WI38 (cell line): ENCODE measurements around the gene ELMO1.

Experiments used
- H3K4me3 ChIP-seq: 2 replicates; pipeline ENCODE4 v1.5.1; 2011; ENCODE audit warnings: low read depth, mild to moderate bottlenecking, control low read depth, low read length
- CTCF ChIP-seq: IDR thresholded peaks from 2 replicates; pipeline ENCODE4 v1.5.1; 2012; ENCODE audit warnings: low read depth, mild to moderate bottlenecking, control low read depth, low read length

Gene ELMO1

DNA sequence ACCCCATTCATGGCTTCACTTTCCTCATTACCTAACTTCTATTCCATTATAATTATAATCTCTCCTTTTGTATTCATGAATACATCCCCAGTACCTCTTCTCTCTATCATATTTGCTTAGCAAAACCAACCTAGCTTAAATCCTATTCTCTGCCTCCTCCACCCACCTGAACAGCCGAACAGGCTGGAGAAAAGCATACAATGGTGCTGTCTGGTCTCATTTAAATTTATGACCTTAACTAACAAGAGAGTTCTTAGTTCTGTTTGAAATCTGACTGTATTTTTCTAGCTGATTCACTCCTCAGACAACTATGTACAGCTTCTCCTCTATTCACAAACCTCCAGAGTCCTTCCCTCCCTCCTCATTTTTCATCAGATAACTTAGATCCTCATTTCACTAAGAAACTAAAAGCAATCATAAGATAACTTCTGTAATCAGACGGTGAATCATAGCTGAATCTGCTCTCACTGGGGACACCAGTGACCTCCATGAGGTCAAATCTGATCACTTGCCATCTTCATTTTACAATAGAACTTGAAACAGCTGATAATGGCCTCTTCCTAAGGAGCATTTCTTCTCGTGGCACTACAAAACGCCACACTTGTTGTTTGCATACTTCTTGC lies 490.4 kb downstream of the ELMO1 start:
- H3K4me3 ChIP-seq = no peak overlapping the region
- TF ChIP-seq CTCF = no peak

DNA sequence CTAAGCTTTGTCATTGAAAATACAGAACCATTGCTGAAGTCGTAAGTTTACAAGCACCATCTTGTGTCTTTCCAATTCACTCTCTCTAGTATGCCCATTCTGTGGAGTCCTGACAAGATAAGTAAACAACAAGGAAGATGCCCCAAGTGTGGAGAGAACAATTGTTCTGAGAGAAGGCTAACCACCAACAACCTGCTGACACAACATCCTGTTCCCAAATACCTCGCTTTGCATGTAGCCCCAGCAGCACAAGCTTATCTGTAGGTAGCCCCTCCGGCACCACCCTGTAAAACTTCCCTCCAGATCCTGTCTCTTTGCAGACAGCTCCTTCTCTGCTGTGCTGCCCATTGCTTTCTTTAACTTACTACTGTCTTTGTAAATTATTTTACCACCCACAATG lies 491.0 kb downstream of the ELMO1 start:
- H3K4me3 ChIP-seq = no peak overlapping the region
- TF ChIP-seq CTCF = no peak

GRCh38 chr7:36956814-36957213 lies 491.9 kb downstream of the ELMO1 start:
- no peak overlapping the region for H3K4me3 ChIP-seq
- TF ChIP-seq CTCF = no peak

DNA sequence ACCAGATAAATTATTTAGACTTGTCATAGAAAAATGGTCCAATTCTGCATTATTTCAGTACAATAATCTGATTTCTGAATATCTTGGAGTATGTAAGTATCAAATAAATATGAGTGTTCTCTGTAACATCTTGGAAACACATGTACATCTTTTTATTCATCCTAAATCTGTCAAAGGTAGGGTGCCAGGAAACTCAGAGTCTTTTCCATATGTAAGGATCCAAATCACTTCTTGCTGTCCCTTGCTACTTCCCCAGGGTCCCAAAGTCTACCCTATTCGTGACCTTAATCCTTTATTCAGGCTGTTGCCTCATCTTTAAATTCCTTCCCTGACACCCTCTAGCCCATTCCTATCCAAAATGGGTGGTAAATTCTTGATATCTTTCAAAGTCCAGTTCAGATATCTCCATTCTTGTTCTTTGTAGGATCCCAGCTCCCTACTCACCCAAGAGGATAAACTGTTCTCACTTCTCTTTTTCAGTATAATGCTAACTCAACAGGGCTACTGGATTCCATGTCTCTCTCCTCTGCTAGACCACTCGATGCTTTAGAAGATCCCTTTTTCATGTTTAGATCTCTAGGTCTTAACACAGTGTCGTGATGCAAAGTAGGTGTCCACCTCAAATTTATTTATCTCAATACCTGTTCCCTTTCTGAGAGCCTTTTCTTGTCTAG lies 493.1 kb downstream of the ELMO1 start:
- H3K4me3 ChIP-seq = no peak overlapping the region
- TF ChIP-seq CTCF = no peak

DNA sequence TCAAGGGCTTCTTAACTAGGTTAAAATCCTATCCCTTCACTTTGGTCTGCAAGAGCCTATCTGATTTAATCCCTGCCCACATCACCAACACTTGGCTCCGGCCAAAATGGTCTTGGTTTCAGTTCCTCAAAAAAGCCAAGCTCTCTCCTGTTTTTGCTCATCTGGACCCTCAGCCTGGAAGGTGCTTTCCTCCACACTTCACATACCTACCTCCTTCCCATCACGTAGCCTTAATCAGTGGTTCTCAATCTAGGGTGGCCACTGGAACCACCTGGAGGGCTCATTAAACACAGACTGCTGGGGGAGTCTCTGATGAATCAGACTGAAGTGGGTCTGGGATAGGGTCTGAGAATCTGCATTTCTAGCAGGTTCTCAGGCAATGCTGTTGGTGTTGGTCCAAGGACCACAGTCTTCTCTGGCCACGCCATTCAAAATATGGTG lies 497.4 kb downstream of the ELMO1 start:
- no peak overlapping the region for H3K4me3 ChIP-seq
- no peak for TF ChIP-seq CTCF

DNA sequence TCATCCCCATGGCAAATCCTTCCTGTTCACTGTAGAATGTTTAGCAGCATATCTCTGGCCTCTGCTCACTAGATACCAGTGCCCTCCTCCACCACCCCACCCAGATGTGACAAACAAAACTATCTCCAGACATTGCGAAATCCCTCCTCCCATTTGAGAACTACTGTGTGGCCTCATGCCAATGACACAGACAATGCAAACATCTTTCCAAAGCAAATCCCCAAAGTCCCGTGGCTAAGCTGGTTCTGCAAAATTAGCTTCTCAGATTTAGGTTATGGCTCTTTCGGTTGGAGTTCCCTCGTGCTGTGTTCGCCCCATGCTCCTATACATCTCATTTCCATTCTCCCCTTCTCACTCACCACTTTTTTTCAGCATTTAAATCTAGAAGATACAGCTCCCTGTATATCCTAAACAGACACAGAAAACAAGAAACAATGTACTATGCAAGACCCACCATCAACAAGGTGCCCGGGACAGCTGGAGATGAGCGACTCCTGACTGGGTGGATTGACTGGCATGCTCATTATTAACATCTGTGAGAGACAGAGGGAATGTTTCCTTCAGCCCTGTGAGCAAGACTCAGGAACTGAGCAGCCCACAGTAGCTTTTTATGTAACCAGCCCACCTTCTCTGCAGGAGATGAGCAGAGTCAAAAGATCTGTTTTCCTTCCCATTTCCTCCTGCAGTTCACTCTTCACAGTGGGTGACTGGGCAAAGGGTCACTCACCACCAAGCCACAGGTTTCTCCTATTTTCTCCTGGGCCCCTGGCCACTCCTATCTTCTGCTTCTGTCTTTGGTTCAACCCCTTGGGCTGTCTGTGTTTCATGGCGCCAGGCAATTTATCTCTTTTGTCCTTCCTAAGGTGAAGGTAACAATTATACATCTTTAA lies 498.7 kb downstream of the ELMO1 start:
- no peak overlapping the region for H3K4me3 ChIP-seq
- no peak for TF ChIP-seq CTCF

- no peak overlapping the region for H3K4me3 ChIP-seq
- TF ChIP-seq CTCF = no peak
These were observed 502.3 kb downstream of the ELMO1 start for GRCh38 chr7:36946401-36946739.
